ENCODE measurements around the gene GNA14. TPM values are rescaled to one million over a fixed set of nuclear protein-coding genes. Genes with fewer than 3 reads are reported as not detected.

The GNA14 gene
- total RNA-seq, 4 donors from 2014 or later, result 0.13 to 1.9 (median 1.0) TPM

GRCh38 chr9:77516781-77517180 is 131.3 kb downstream of the GNA14 start:
- no peak overlapping the region for H3K4me3 ChIP-seq (ENCODE audit: low read depth, poor library complexity, severe bottlenecking)
- no peak for TF ChIP-seq POLR2A (IDR thresholded peaks at IDR 0.05)
- TF ChIP-seq, protein P1, sequence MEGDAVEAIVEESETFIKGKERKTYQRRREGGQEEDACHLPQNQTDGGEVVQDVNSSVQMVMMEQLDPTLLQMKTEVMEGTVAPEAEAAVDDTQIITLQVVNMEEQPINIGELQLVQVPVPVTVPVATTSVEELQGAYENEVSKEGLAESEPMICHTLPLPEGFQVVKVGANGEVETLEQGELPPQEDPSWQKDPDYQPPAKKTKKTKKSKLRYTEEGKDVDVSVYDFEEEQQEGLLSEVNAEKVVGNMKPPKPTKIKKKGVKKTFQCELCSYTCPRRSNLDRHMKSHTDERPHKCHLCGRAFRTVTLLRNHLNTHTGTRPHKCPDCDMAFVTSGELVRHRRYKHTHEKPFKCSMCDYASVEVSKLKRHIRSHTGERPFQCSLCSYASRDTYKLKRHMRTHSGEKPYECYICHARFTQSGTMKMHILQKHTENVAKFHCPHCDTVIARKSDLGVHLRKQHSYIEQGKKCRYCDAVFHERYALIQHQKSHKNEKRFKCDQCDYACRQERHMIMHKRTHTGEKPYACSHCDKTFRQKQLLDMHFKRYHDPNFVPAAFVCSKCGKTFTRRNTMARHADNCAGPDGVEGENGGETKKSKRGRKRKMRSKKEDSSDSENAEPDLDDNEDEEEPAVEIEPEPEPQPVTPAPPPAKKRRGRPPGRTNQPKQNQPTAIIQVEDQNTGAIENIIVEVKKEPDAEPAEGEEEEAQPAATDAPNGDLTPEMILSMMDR (IDR thresholded peaks at IDR 0.05), result no peak
- DNase-seq (ENCODE audit: low spot score in 2 of 2), result no peak
- intact Hi-C loops (cut with DNase I; ENCODE audit: low total_unique reads), result no loop called here
- 52 to 58% methylated on average over 6 of the region's 6 CpGs for WGBS, 2 donors

- TF ChIP-seq, protein P1 (IDR thresholded peaks at IDR 0.05), result no peak
- TF ChIP-seq POLR2A (IDR thresholded peaks at IDR 0.05), result no peak
- 53 to 55% methylated on average over 9 of the region's 9 CpGs for whole genome bisulfite sequencing, 2 donors
- intact Hi-C loops (cut with DNase I; ENCODE audit: low total_unique reads), result no loop called here
- no peak for DNase-seq (ENCODE audit: low spot score in 2 of 2)
- H3K4me3 ChIP-seq (ENCODE audit: low read depth, poor library complexity, severe bottlenecking), result no peak overlapping the region
Observed at GRCh38 chr9:77514886-77515711, 133.0 kb downstream of the GNA14 start.

GRCh38 chr9:77513457-77513856 is 134.7 kb downstream of the GNA14 start:
- H3K4me3 ChIP-seq (ENCODE audit: low read depth, poor library complexity, severe bottlenecking), result no peak overlapping the region
- 94 to 97% methylated on average over 5 of the region's 5 CpGs for WGBS, 2 donors
- intact Hi-C loops (cut with DNase I; ENCODE audit: low total_unique reads), result no loop called here
- no peak for DNase-seq (ENCODE audit: low spot score in 2 of 2)
- TF ChIP-seq POLR2A (IDR thresholded peaks at IDR 0.05), result no peak
- TF ChIP-seq, protein P1 (IDR thresholded peaks at IDR 0.05), result no peak

- TF ChIP-seq, protein P1 (IDR thresholded peaks at IDR 0.05), result no peak
- TF ChIP-seq POLR2A (IDR thresholded peaks at IDR 0.05), result no peak
- no peak for DNase-seq (ENCODE audit: low spot score in 2 of 2)
Observed at GRCh38 chr9:77512876-77513275, 135.2 kb downstream of the GNA14 start.

DNA sequence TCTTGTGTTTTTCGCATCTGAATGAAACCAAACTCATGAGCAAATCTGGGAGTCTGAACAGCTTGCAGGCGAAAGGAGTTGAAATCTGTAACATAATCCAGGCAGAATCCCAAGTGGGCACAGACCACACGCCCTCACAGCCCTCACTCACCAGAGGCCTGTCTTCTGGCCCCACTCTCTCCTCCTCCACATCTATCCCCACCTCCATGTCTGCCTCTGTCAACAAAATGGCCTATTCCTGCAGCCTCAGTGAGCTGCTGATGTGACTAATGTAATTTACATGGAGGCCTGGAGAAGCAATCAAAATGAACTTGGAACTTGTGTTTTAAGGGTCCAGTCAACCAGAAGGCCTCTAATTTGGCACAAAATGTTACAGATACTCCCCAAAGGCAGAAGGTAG is 136.6 kb downstream of the GNA14 start:
- no peak for DNase-seq (ENCODE audit: low spot score in 2 of 2)
- no peak overlapping the region for H3K4me3 ChIP-seq (ENCODE audit: low read depth, poor library complexity, severe bottlenecking)
- no peak for TF ChIP-seq POLR2A (IDR thresholded peaks at IDR 0.05)
- intact Hi-C loops (cut with DNase I; ENCODE audit: low total_unique reads), result no loop called here
- 88 to 96% methylated on average over 3 of the region's 3 CpGs for WGBS, 2 donors

More at GRCh38 chr9:77512876-77513275, 135.2 kb downstream of the GNA14 start:
- intact Hi-C loops (cut with DNase I; ENCODE audit: low total_unique reads), result no loop called here
- H3K4me3 ChIP-seq (ENCODE audit: low read depth, poor library complexity, severe bottlenecking), result no peak overlapping the region

DNA sequence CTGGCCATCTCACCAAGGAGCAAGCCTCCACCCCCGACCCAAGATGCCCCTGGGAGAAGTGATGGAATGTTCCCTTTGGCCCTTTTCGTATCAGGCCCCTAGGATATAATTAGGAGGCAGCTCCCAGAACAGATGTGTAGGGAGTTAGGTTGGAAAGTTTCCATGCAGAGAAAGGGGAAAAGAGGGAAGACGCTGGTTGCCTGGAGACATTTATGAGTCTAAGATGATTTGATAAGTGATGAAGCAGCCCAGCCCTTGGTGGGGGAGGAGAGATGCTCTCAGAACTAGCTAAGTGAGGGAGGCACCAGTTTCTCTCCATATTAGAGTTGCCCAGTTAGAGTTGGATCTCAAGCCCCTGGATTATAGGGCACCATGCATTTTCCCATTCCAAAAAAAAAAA is 137.5 kb downstream of the GNA14 start:
- 43 to 70% methylated on average over 3 of the region's 3 CpGs for WGBS, 2 donors
- intact Hi-C loops (cut with DNase I; ENCODE audit: low total_unique reads), result no loop called here
- no peak overlapping the region for H3K4me3 ChIP-seq (ENCODE audit: low read depth, poor library complexity, severe bottlenecking)
- DNase-seq (ENCODE audit: low spot score in 2 of 2), result no peak
- TF ChIP-seq POLR2A (IDR thresholded peaks at IDR 0.05), result no peak
- TF ChIP-seq, protein P1 (IDR thresholded peaks at IDR 0.05), result no peak

All from lower leg skin (tissue), 4 donors.